Type B pancreatic cell (in vitro differentiated cells): ENCODE data around the gene TMEM143. TPM values are rescaled to one million over a fixed set of nuclear protein-coding genes. Genes with fewer than 3 reads are reported as not detected.
"Not testable (repeated sequence)": the region's sequence is repeated elsewhere in the genome, so short reads cannot be mapped to it uniquely, and the experiment has no call there.

Experiments
- DNase-seq: peaks from one replicate; pipeline ENCODE4 v3.0.0; 2021; ENCODE audit warnings: mixed read lengths; ENCODE audit not compliant: unreplicated experiment; ENCODE audit errors: extremely low spot score
- H3K27ac Mint-ChIP-seq: 2 replicates; pipeline ENCODE4 v1.8.0; 2021; ENCODE audit warnings: mild to moderate bottlenecking, mixed read lengths
- H3K27me3 Mint-ChIP-seq: 2 replicates; pipeline ENCODE4 v1.8.0; 2021; ENCODE audit warnings: mixed read lengths
- H3K36me3 Mint-ChIP-seq: 2 replicates; pipeline ENCODE4 v1.8.0; 2021; ENCODE audit warnings: mixed read lengths
- H3K4me1 Mint-ChIP-seq: one replicate; pipeline ENCODE4 v1.8.0; 2021; ENCODE audit warnings: mixed read lengths; ENCODE audit not compliant: unreplicated experiment
- H3K4me3 Mint-ChIP-seq: 2 replicates; pipeline ENCODE4 v1.8.0; 2021; ENCODE audit warnings: mild to moderate bottlenecking, mixed read lengths
- H3K9me3 Mint-ChIP-seq: 2 replicates; pipeline ENCODE4 v1.8.0; 2021; ENCODE audit warnings: mixed read lengths
- total RNA-seq: library from RNA; stranded (reverse); gene quantifications from 2 replicates; pipeline ENCODE4 v1.2.1, GENCODE V29; 2021; ENCODE audit warnings: low replicate concordance
- TF ChIP-seq, protein P1 (sequence below): fragments of 200-600 bp; sonication (generic); conservative IDR thresholded peaks from 2 replicates; pipeline ENCODE4 v1.5.0; 2021; ENCODE audit warnings: antibody characterized with exemption, mild to moderate bottlenecking

The TMEM143 gene
- total RNA-seq, 1 donor from 2014 or later, result 12.8 TPM

DNA sequence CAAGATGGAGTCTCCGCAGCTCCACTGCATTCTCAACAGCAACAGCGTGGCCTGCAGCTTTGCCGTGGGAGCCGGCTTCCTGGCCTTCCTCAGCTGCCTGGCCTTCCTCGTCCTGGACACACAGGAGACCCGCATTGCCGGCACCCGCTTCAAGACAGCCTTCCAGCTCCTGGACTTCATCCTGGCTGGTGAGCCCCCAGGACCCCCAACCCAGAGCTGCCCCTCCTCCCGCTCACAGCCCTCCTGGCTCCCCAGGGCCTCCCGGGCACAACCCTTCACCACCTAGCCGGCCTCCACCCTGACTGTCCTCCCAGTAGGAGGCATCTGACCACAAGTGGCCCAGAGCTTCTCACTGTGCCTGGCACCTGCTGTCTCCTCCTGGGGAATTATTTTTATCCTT, 9.8 kb upstream of the TMEM143 start:
- H3K9me3 Mint-ChIP-seq, result no peaks in the 10 kb centered on the region
- TF ChIP-seq, protein P1, sequence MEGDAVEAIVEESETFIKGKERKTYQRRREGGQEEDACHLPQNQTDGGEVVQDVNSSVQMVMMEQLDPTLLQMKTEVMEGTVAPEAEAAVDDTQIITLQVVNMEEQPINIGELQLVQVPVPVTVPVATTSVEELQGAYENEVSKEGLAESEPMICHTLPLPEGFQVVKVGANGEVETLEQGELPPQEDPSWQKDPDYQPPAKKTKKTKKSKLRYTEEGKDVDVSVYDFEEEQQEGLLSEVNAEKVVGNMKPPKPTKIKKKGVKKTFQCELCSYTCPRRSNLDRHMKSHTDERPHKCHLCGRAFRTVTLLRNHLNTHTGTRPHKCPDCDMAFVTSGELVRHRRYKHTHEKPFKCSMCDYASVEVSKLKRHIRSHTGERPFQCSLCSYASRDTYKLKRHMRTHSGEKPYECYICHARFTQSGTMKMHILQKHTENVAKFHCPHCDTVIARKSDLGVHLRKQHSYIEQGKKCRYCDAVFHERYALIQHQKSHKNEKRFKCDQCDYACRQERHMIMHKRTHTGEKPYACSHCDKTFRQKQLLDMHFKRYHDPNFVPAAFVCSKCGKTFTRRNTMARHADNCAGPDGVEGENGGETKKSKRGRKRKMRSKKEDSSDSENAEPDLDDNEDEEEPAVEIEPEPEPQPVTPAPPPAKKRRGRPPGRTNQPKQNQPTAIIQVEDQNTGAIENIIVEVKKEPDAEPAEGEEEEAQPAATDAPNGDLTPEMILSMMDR, result no peak
- no peak overlapping the region for H3K27ac Mint-ChIP-seq
- H3K36me3 Mint-ChIP-seq, result no peaks in the 10 kb centered on the region
- DNase-seq, result no peak
- no peak overlapping the region for H3K4me3 Mint-ChIP-seq
- H3K4me1 Mint-ChIP-seq, result peaks cover 20% of the 10 kb centered on the region
- H3K27me3 Mint-ChIP-seq, result no peaks in the 10 kb centered on the region

DNA sequence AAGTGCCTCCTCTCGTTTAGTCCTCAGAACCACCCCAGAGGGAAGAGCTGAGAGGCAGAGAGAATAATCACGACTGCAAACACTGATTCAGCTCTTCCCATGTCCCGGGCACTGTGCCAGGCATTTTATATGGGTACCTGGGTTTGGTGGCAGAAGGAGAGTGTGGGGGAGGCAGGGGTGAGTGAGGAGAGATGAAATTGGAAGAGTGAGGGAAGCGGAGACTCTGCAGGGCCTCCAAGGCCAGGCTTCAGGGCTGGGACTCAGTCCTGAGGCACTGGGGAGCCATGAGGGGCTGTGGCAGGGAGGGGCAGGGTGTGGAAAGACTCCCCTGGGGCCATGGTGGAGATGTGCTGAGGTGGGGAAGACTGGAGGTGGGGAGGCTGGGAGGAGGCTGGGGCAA, 9.2 kb upstream of the TMEM143 start:
- DNase-seq, result no peak
- Mint-ChIP-seq H3K27me3 (no peaks in the 10 kb centered on the region), H3K27ac (no peak overlapping the region), H3K36me3 (no peaks in the 10 kb centered on the region), H3K4me1 (peaks cover 20% of the 10 kb centered on the region), H3K9me3 (no peaks in the 10 kb centered on the region), H3K4me3 (no peak overlapping the region)
- TF ChIP-seq, protein P1, result no peak

DNA sequence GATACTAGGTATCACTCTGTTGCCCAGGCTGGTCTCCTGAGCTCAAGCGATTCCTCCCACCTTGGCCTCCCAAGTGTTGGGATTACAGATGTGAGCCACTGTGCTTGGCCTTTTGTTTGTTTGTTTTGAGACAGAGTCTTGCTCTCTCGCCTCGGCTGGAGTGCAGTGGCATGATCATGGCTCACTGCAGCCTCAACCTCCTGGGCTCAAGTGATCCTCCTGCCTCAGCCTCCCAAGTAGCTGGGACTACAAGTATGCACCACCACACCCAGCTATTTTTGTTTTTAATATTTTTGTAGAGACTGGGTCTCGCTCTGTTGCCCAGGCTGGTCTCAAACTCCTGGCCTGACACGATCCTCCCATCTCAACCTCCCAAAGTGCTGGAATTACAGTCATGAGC, 8.0 kb upstream of the TMEM143 start:
- peaks cover 20% of the 10 kb centered on the region for H3K4me1 Mint-ChIP-seq
- H3K27me3 Mint-ChIP-seq, H3K4me3 Mint-ChIP-seq, H3K27ac Mint-ChIP-seq, H3K9me3 Mint-ChIP-seq, DNase-seq, H3K36me3 Mint-ChIP-seq: not testable (repeated sequence)

DNA sequence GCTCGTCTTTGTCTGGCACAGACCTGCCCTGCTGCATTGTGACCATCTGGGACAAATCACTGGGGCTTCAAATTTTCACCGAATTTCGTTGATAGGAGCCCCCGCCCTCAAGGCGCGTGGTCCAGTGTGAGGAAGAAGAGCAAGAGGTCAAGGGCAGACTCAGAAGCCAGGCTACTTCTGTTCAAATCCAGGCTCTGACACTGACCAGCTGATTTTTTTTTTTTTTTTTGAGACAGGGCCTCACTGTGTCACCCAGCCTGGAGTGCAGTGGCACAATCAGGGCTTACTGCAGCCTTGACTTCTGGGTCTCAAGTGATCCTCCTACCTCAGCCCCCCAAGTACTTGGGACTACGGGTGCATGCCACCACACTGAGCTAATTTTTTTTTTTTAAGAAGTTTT, 7.6 kb upstream of the TMEM143 start:
- TF ChIP-seq, protein P1, result no peak
- H3K4me3 Mint-ChIP-seq, result no peak overlapping the region
- no peak for DNase-seq
- H3K36me3 Mint-ChIP-seq, result no peaks in the 10 kb centered on the region
- H3K27me3 Mint-ChIP-seq, result no peaks in the 10 kb centered on the region
- no peaks in the 10 kb centered on the region for H3K9me3 Mint-ChIP-seq
- H3K27ac Mint-ChIP-seq, result no peak overlapping the region
- H3K4me1 Mint-ChIP-seq, result peaks cover 20% of the 10 kb centered on the region

DNA sequence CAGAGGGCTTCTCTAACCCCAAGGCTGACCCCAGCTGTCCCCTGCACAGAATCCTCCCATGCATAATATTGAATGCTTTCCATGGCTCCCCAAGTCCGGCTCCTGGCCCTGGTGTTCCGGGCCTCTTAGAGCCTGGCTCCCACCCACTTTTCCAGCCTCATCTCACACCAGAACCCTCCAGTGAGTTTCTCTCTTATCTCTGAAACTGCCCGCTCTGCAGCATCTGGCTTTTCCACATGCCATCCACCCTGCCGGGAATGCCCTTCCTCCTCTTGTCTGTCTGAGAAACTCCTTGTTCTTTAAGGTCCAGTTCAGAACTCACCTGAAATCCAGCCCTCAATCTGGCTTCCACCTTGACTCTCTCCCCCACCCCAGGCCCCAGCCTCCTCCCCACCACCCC, 7.2 kb upstream of the TMEM143 start:
- H3K36me3 Mint-ChIP-seq, result no peaks in the 10 kb centered on the region

DNA sequence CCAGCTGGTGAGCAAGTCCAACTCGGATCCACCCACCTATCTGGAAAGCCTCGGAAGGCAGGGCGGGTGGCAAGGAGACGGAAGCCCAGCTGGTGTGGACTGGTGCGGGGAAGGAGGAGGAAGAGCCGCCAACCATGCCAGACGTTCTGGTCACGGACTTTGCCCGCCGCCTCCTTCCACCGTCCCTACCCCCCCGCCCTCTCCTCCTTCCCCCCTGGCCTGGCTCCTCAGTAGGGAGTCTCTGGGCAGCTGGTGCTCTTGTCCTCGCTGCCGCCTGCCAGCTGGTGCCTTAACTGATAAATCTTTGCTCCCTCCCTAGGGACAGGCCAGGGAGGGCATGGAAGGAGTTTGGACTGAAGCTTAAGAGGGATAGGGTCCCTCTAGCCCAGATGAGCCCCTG, 5.2 kb upstream of the TMEM143 start:
- Mint-ChIP-seq H3K27me3 (no peaks in the 10 kb centered on the region), H3K4me1 (peaks cover 20% of the 10 kb centered on the region), H3K36me3 (no peaks in the 10 kb centered on the region), H3K27ac (no peak overlapping the region), H3K9me3 (no peaks in the 10 kb centered on the region), H3K4me3 (no peak overlapping the region)
- DNase-seq, result no peak
- TF ChIP-seq, protein P1, result no peak

More for the DNA sequence above, 7.2 kb upstream of the TMEM143 start:
- H3K27me3 Mint-ChIP-seq, result no peaks in the 10 kb centered on the region
- peaks cover 20% of the 10 kb centered on the region for H3K4me1 Mint-ChIP-seq
- DNase-seq, result no peak
- no peak overlapping the region for H3K4me3 Mint-ChIP-seq
- H3K9me3 Mint-ChIP-seq, result no peaks in the 10 kb centered on the region
- TF ChIP-seq, protein P1, result no peak
- no peak overlapping the region for H3K27ac Mint-ChIP-seq
